Nephron progenitor cell (in vitro differentiated cells): ENCODE data around the gene ADPRHL1.

ENCODE experiments used
- DNase-seq: peaks from one replicate; pipeline ENCODE4 v3.0.0; 2021
- H3K27ac Mint-ChIP-seq: 2 replicates; pipeline ENCODE4 v1.8.0; 2021; ENCODE audit warnings: mild to moderate bottlenecking, moderate library complexity, mixed read lengths
- H3K27me3 Mint-ChIP-seq: 2 replicates; pipeline ENCODE4 v1.8.0; 2021; ENCODE audit warnings: mild to moderate bottlenecking, low read depth, mixed read lengths; ENCODE audit not compliant: poor library complexity
- H3K36me3 Mint-ChIP-seq: 2 replicates; pipeline ENCODE4 v1.8.0; 2021; ENCODE audit warnings: low read depth, mixed read lengths
- H3K4me1 Mint-ChIP-seq: 2 replicates; pipeline ENCODE4 v1.8.0; 2021; ENCODE audit warnings: mixed read lengths
- H3K4me3 Mint-ChIP-seq: 2 replicates; pipeline ENCODE4 v1.8.0; 2021; ENCODE audit warnings: mild to moderate bottlenecking, moderate library complexity, mixed read lengths
- H3K9me3 Mint-ChIP-seq: 2 replicates; pipeline ENCODE4 v1.8.0; 2021; ENCODE audit warnings: mild to moderate bottlenecking, moderate library complexity, mixed read lengths
- TF ChIP-seq, protein P1 (sequence below): fragments of 200-600 bp; sonication (generic); IDR thresholded peaks from 2 replicates; pipeline ENCODE4 v1.5.0; 2021; ENCODE audit warnings: antibody characterized with exemption

The ADPRHL1 gene

DNA sequence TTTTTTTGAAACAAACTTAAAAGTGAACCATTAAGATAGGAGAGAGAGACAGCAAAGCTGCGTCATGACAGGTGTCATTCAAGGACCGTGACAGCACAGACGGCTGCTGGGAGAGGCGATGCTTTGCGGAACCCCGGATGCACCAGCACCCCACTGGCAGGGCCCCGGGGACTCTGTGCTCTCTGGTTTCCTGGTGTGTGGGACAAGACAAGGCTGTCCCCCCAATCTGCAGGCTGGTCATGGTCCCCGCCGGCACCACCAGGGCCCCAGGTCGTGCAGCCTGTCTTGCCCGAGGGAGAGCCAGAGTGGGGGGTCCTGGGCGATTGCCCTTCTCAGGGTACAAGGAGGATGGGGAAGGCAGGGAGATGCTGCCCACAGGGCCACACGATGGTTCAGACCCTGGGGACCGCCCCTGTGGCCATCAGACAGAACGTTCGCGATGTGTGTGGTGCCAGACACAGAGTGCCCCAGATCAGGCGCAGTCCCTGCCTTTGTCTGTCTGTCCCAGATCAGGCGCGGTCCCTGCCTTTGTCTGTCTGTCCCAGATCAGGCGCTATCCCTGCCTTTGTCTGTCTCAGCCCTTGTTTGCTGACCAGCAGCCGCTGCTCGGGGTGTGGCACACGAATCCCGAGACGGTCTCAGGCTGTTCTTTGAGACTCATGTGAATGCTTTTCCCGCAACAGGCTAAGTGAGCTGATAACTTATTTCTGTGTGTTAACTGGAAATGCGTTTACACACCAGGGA lies 36.1 kb downstream of the ADPRHL1 start:
- no peak overlapping the region for H3K4me3 Mint-ChIP-seq
- peaks cover 18% of the 10 kb centered on the region for H3K36me3 Mint-ChIP-seq
- peaks cover 6% of the 10 kb centered on the region for H3K9me3 Mint-ChIP-seq
- TF ChIP-seq, protein P1, sequence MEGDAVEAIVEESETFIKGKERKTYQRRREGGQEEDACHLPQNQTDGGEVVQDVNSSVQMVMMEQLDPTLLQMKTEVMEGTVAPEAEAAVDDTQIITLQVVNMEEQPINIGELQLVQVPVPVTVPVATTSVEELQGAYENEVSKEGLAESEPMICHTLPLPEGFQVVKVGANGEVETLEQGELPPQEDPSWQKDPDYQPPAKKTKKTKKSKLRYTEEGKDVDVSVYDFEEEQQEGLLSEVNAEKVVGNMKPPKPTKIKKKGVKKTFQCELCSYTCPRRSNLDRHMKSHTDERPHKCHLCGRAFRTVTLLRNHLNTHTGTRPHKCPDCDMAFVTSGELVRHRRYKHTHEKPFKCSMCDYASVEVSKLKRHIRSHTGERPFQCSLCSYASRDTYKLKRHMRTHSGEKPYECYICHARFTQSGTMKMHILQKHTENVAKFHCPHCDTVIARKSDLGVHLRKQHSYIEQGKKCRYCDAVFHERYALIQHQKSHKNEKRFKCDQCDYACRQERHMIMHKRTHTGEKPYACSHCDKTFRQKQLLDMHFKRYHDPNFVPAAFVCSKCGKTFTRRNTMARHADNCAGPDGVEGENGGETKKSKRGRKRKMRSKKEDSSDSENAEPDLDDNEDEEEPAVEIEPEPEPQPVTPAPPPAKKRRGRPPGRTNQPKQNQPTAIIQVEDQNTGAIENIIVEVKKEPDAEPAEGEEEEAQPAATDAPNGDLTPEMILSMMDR, result no peak
- peaks cover 28% of the 10 kb centered on the region for H3K4me1 Mint-ChIP-seq
- H3K27me3 Mint-ChIP-seq, result peaks cover 19% of the 10 kb centered on the region
- no peak for DNase-seq
- no peak overlapping the region for H3K27ac Mint-ChIP-seq

GRCh38 chr13:113415825-113416224 lies 37.5 kb downstream of the ADPRHL1 start:
- DNase-seq, result no peak
- H3K27me3 Mint-ChIP-seq, result peaks cover 19% of the 10 kb centered on the region
- no peak overlapping the region for H3K4me3 Mint-ChIP-seq
- TF ChIP-seq, protein P1, result no peak
- H3K27ac Mint-ChIP-seq, result no peak overlapping the region
- H3K4me1 Mint-ChIP-seq, result peaks cover 28% of the 10 kb centered on the region
- H3K36me3 Mint-ChIP-seq, result peaks cover 18% of the 10 kb centered on the region
- H3K9me3 Mint-ChIP-seq, result peaks cover 13% of the 10 kb centered on the region

GRCh38 chr13:113415032-113415431 lies 38.3 kb downstream of the ADPRHL1 start:
- Mint-ChIP-seq H3K9me3 (peaks cover 14% of the 10 kb centered on the region), H3K36me3 (peaks cover 14% of the 10 kb centered on the region), H3K27me3 (peaks cover 16% of the 10 kb centered on the region), H3K4me1 (peaks cover 36% of the 10 kb centered on the region), H3K4me3 (no peak overlapping the region), H3K27ac (no peak overlapping the region)
- TF ChIP-seq, protein P1, result no peak
- DNase-seq, result no peak

- TF ChIP-seq, protein P1, result no peak
- no peak overlapping the region for H3K4me3 Mint-ChIP-seq
- H3K36me3 Mint-ChIP-seq, result peaks cover 7% of the 10 kb centered on the region
- H3K27ac Mint-ChIP-seq, result no peak overlapping the region
- H3K27me3 Mint-ChIP-seq, result peaks cover 17% of the 10 kb centered on the region
- peaks cover 38% of the 10 kb centered on the region for H3K4me1 Mint-ChIP-seq
- peaks cover 14% of the 10 kb centered on the region for H3K9me3 Mint-ChIP-seq
- DNase-seq, result no peak
Measured at GRCh38 chr13:113414335-113414734, 39.0 kb downstream of the ADPRHL1 start.

- DNase-seq, result no peak
- peaks cover 17% of the 10 kb centered on the region for H3K27me3 Mint-ChIP-seq
- peaks cover 14% of the 10 kb centered on the region for H3K9me3 Mint-ChIP-seq
- H3K36me3 Mint-ChIP-seq, result peaks cover 5% of the 10 kb centered on the region
- H3K27ac Mint-ChIP-seq, result peak overlapping the region; percentile 89
- no peak overlapping the region for H3K4me3 Mint-ChIP-seq
- H3K4me1 Mint-ChIP-seq, result peaks cover 42% of the 10 kb centered on the region
- TF ChIP-seq, protein P1, result no peak
Measured at GRCh38 chr13:113413898-113414282, 39.4 kb downstream of the ADPRHL1 start.
